Neural cell (in vitro differentiated cells): Measurements from ENCODE around the gene TIMP4. TPM values are rescaled to one million over a fixed set of nuclear protein-coding genes. Genes with fewer than 3 reads are reported as not detected.

Experiments used
- H2AFZ ChIP-seq: fragments of 200-600, 300-800 bp; sonication (generic), shearing (Covaris generic); 2 replicates; pipeline ENCODE4 v1.6.0; 2014; ENCODE audit warnings: low read depth, mild to moderate bottlenecking, antibody characterized with exemption, low read length, moderate library complexity
- H3F3A ChIP-seq: fragments of 200-600 bp; shearing (Covaris generic); 2 replicates; pipeline ENCODE4 v1.6.1; 2016; ENCODE audit warnings: mild to moderate bottlenecking, moderate library complexity, mixed read lengths, antibody characterized with exemption, low read length; ENCODE audit not compliant: insufficient read depth, poor library complexity, severe bottlenecking
- H3K27ac ChIP-seq: fragments of 200-600, 300-800 bp; sonication (generic), shearing (Covaris generic); 2 replicates; pipeline ENCODE4 v1.5.1; 2014; ENCODE audit warnings: mild to moderate bottlenecking, low read length, moderate library complexity
- H3K27me3 ChIP-seq: fragments of 300-800, 200-600 bp; sonication (generic), shearing (Covaris generic); 2 replicates; pipeline ENCODE4 v1.6.0; 2014; ENCODE audit warnings: mild to moderate bottlenecking, low read depth, low read length, moderate library complexity; ENCODE audit not compliant: insufficient read depth
- H3K36me3 ChIP-seq: fragments of 300-800, 200-600 bp; sonication (generic), shearing (Covaris generic); 2 replicates; pipeline ENCODE4 v1.5.1; 2014; ENCODE audit warnings: mild to moderate bottlenecking, antibody characterized with exemption, low read length, moderate library complexity; ENCODE audit not compliant: insufficient read depth
- H3K4me2 ChIP-seq: fragments of 300-800, 200-600 bp; sonication (generic), shearing (Covaris generic); 2 replicates; pipeline ENCODE4 v1.6.0; 2014; ENCODE audit warnings: mild to moderate bottlenecking, low read length
- H3K4me3 ChIP-seq: fragments of 300-800, 200-600 bp; sonication (generic), shearing (Covaris generic); 2 replicates; pipeline ENCODE4 v1.5.1; 2014; ENCODE audit warnings: mild to moderate bottlenecking, low read length, moderate library complexity
- H3K79me2 ChIP-seq: fragments of 200-600 bp; shearing (Covaris generic); replicated peaks from 2 replicates; pipeline ENCODE4 v1.6.0; 2014; ENCODE audit warnings: mild to moderate bottlenecking, low read length, moderate library complexity; ENCODE audit not compliant: insufficient read depth
- H3K9ac ChIP-seq: fragments of 300-800, 200-600 bp; sonication (generic), shearing (Covaris generic); 2 replicates; pipeline ENCODE4 v1.6.1; 2016; ENCODE audit warnings: mild to moderate bottlenecking, low read length, mixed read lengths
- H3K9me2 ChIP-seq: fragments of 200-600 bp; shearing (Covaris generic); 2 replicates; pipeline ENCODE4 v1.6.1; 2016; ENCODE audit warnings: mild to moderate bottlenecking, low read length, mixed read lengths; ENCODE audit not compliant: insufficient read depth
- H3K9me3 ChIP-seq: fragments of 200-600, 300-800 bp; sonication (generic), shearing (Covaris generic); 2 replicates; pipeline ENCODE4 v1.6.1; 2016; ENCODE audit warnings: mild to moderate bottlenecking, mixed run types, low read length, moderate library complexity, mixed read lengths
- H4K20me1 ChIP-seq: fragments of 200-600 bp; shearing (Covaris generic); 2 replicates; pipeline ENCODE4 v1.6.1; 2016; ENCODE audit warnings: mild to moderate bottlenecking, mixed run types; ENCODE audit not compliant: insufficient read depth
- CTCF ChIP-seq: fragments of 450-650 bp; IDR thresholded peaks from 2 replicates; pipeline ENCODE4 v1.5.1; 2014; ENCODE audit warnings: antibody characterized with exemption, mild to moderate bottlenecking, moderate library complexity; ENCODE audit not compliant: poor library complexity, severe bottlenecking
- EP300 ChIP-seq: fragments of 450-650 bp; conservative IDR thresholded peaks from 2 replicates; pipeline ENCODE4 v1.6.1; 2014; ENCODE audit warnings: antibody characterized with exemption, mild to moderate bottlenecking, moderate library complexity; ENCODE audit not compliant: poor library complexity, severe bottlenecking
- EZH2 ChIP-seq: fragments of 200-600, 300-800 bp; shearing (Covaris generic), sonication (generic); IDR thresholded peaks from 2 replicates; pipeline ENCODE4 v1.6.1; 2014; ENCODE audit warnings: antibody characterized with exemption, low read length, borderline replicate concordance, mild to moderate bottlenecking; ENCODE audit not compliant: insufficient read depth, poor library complexity, severe bottlenecking
- MXI1 ChIP-seq: fragments of 450-650 bp; conservative IDR thresholded peaks from 2 replicates; pipeline ENCODE4 v1.6.1; 2014; ENCODE audit warnings: antibody characterized with exemption, mild to moderate bottlenecking; ENCODE audit not compliant: poor library complexity, severe bottlenecking
- POLR2AphosphoS5 ChIP-seq: IDR thresholded peaks from 2 replicates; pipeline ENCODE4 v1.6.1; 2012
- RAD21 ChIP-seq: fragments of 450-650 bp; conservative IDR thresholded peaks from 2 replicates; pipeline ENCODE4 v1.6.1; 2014; ENCODE audit warnings: antibody characterized with exemption, mild to moderate bottlenecking, moderate library complexity
- REST ChIP-seq: IDR thresholded peaks from 2 replicates; pipeline ENCODE4 v1.6.1; 2012; ENCODE audit warnings: borderline replicate concordance
- SMC3 ChIP-seq: fragments of 450-650 bp; conservative IDR thresholded peaks from 2 replicates; pipeline ENCODE4 v1.6.1; 2014; ENCODE audit warnings: antibody characterized with exemption, mild to moderate bottlenecking, moderate library complexity; ENCODE audit not compliant: poor library complexity
- TAF1 ChIP-seq: IDR thresholded peaks from 2 replicates; pipeline ENCODE4 v1.6.1; 2012; ENCODE audit warnings: low read depth
- polyA plus RNA-seq: library from polyadenylated mRNA; depleted of rRNA; stranded (reverse); fragments of >200 nt; gene quantifications from 2 replicates; pipeline ENCODE4 v1.2.3, GENCODE V29; 2014

The TIMP4 gene
- polyA plus RNA-seq, 1 donor from 2014 or later: not detected

GRCh38 chr3:12186515-12187286 is 28.0 kb upstream of the TIMP4 start:
- no peak overlapping the region for H2AFZ ChIP-seq

GRCh38 chr3:12186046-12186445 is 27.3 kb upstream of the TIMP4 start:
- no peaks in the 10 kb centered on the region for H3K9me3 ChIP-seq
- H2AFZ ChIP-seq: no peak overlapping the region
- H3K4me3 ChIP-seq: no peak overlapping the region
- H3K79me2 ChIP-seq: no peaks in the 10 kb centered on the region
- H3K9me2 ChIP-seq: no peaks in the 10 kb centered on the region
- no peaks in the 10 kb centered on the region for H3F3A ChIP-seq
- no peak overlapping the region for H3K9ac ChIP-seq
- no peak overlapping the region for H3K27ac ChIP-seq
- H3K27me3 ChIP-seq: no peaks in the 10 kb centered on the region
- H3K4me2 ChIP-seq: no peak overlapping the region
- H4K20me1 ChIP-seq: no peaks in the 10 kb centered on the region
- H3K36me3 ChIP-seq: no peaks in the 10 kb centered on the region
- no peak for TF ChIP-seq CTCF
- no peak for TF ChIP-seq RAD21
- TF ChIP-seq EP300: no peak
- no peak for TF ChIP-seq MXI1
- TF ChIP-seq EZH2: no peak
- TF ChIP-seq TAF1: no peak
- TF ChIP-seq POLR2AphosphoS5: no peak
- no peak for TF ChIP-seq SMC3

More at GRCh38 chr3:12186515-12187286, 28.0 kb upstream of the TIMP4 start:
- no peak for TF ChIP-seq EP300
- TF ChIP-seq REST: no peak
- TF ChIP-seq POLR2AphosphoS5: no peak
- no peak for TF ChIP-seq CTCF
- TF ChIP-seq RAD21: no peak
- no peak for TF ChIP-seq TAF1
- Histone ChIP-seq H3K4me2 (no peak overlapping the region), H4K20me1 (no peaks in the 10 kb centered on the region), H3K27ac (no peak overlapping the region), H3K9me2 (no peaks in the 10 kb centered on the region), H3K79me2 (no peaks in the 10 kb centered on the region), H3K9ac (no peak overlapping the region), H3K27me3 (no peaks in the 10 kb centered on the region), H3K4me3 (no peak overlapping the region), H3K36me3 (no peaks in the 10 kb centered on the region), H3F3A (no peaks in the 10 kb centered on the region), H3K9me3 (no peaks in the 10 kb centered on the region)
